Liver (tissue), 3 donors: Measurements from ENCODE around the gene ST3GAL3.

Experiments
- EGR1 ChIP-seq, 2 donors: IDR thresholded peaks; 2 replicates each; pipeline ENCODE4 v1.6.1; 2016 to 2018; ENCODE audit warnings: antibody characterized with exemption in 2 of 2, low read depth in 2 of 2
- HNF4G ChIP-seq: IDR thresholded peaks from 2 replicates; pipeline ENCODE4 v1.6.1; 2016; ENCODE audit warnings: antibody characterized with exemption
- JUND ChIP-seq, 2 donors: IDR thresholded peaks; 2 replicates each; pipeline ENCODE4 v1.6.1; 2016; ENCODE audit warnings: antibody characterized with exemption in 2 of 2
- MAX ChIP-seq: IDR thresholded peaks from 2 replicates; pipeline ENCODE4 v1.6.1; 2016; ENCODE audit warnings: antibody characterized with exemption
- RXRA ChIP-seq, 2 donors: IDR thresholded peaks; 2 replicates each; pipeline ENCODE4 v1.6.1; 2017 to 2018; ENCODE audit warnings: antibody characterized with exemption in 2 of 2, mild to moderate bottlenecking in 1 of 2
- SP1 ChIP-seq: IDR thresholded peaks from 2 replicates; pipeline ENCODE4 v1.6.1; 2018; ENCODE audit warnings: antibody characterized with exemption, mild to moderate bottlenecking
- TF ChIP-seq, protein P1 (sequence below): IDR thresholded peaks from 2 replicates; pipeline ENCODE4 v1.6.1; 2016; ENCODE audit warnings: antibody characterized with exemption
- TF ChIP-seq, protein P2 (sequence below): fragments of 150-350 bp; IDR thresholded peaks from 2 replicates; pipeline ENCODE4 v1.5.1; 2017; ENCODE audit warnings: improper control_type of control experiment, low read depth, low read length; ENCODE audit not compliant: missing input control
- donor health status: healthy.
- donor health status: healthy.

DNA sequence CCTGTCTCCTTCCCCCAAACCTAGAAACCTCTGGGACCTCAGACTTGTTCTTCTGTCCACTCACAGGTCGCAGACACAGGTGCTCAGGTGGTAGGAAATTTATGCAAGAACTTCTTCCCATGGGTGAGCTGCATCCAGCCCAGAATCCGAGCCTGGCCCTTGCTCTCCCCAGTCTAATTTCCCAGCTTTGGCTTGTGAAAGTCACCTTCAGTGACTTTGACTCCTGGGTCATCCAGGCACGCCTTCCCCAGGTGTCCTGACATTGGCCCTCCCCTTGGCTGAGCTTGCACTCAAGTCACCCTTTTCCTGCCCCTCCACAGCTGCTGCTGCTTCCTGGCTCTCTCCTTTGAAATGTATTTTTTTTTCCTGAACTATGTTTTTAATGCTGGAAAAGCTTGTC, 246.0 kb downstream of the ST3GAL3 start:
- TF ChIP-seq, protein P1, sequence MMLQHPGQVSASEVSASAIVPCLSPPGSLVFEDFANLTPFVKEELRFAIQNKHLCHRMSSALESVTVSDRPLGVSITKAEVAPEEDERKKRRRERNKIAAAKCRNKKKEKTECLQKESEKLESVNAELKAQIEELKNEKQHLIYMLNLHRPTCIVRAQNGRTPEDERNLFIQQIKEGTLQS, result no peak
- TF ChIP-seq, protein P2, sequence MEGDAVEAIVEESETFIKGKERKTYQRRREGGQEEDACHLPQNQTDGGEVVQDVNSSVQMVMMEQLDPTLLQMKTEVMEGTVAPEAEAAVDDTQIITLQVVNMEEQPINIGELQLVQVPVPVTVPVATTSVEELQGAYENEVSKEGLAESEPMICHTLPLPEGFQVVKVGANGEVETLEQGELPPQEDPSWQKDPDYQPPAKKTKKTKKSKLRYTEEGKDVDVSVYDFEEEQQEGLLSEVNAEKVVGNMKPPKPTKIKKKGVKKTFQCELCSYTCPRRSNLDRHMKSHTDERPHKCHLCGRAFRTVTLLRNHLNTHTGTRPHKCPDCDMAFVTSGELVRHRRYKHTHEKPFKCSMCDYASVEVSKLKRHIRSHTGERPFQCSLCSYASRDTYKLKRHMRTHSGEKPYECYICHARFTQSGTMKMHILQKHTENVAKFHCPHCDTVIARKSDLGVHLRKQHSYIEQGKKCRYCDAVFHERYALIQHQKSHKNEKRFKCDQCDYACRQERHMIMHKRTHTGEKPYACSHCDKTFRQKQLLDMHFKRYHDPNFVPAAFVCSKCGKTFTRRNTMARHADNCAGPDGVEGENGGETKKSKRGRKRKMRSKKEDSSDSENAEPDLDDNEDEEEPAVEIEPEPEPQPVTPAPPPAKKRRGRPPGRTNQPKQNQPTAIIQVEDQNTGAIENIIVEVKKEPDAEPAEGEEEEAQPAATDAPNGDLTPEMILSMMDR, result no peak
- TF ChIP-seq JUND (IDR thresholded peaks at IDR 0.05) (no peak), MAX (no peak), SP1 (no peak), RXRA (IDR thresholded peaks at IDR 0.05) (no peak), HNF4G (no peak), EGR1 (IDR thresholded peaks at IDR 0.05; ENCODE audit: low read depth in 2 of 2) (no peak)
